GM19240 (cell line): Measurements from ENCODE around the gene ACOT11.
"Not testable (repeated sequence)": the region's sequence is repeated elsewhere in the genome, so short reads cannot be mapped to it uniquely, and the experiment has no call there.

Experiments
- DNase-seq: peaks from one replicate; pipeline ENCODE4 v3.0.0; 2011; ENCODE audit warnings: low spot score; ENCODE audit not compliant: insufficient read length

The ACOT11 gene

DNA sequence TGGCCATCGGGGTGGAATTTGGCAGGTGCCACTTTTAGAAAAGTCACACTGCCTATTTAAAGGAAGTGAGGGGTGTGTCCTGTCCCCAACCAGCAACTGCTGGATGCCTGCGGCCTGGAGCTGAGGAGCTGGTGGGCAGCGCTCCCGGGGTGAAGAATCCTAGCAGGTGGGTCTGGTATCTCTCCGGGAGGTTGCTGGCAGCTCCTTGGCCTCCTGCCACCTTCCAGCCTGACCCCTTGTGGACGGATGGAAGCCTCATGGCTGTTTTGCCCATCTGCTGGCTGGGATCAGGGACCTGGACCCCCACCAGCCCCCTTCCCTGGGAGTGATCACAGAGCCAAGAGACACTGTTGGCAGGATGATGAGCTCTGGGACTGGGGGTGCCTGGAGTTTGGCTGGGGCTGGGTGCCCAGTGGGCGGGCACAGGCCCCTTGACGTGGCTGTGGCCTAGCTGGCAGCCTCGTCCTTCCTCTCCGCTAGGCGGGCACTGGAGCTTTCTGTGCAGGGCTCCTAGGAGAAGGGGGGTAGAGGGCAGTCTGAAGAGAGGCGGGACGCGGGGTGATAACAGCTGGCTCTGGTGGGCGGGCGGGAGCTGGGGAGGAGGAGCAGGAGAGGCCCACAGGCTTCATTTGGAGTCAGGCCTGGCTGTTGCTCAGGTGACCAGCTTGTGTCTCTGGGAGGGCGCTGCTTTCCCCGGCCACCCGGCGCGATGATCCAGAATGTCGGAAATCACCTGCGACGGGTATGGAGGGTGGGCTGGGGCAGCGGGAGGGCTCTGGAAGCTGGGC is at the start of gene ACOT11:
Gene ACOT11, plus strand, starts transcription at position 628 of the 788 bp plus-strand sequence. Its CDS starts 82 bp downstream, at position 710.
- no peak for DNase-seq

DNA sequence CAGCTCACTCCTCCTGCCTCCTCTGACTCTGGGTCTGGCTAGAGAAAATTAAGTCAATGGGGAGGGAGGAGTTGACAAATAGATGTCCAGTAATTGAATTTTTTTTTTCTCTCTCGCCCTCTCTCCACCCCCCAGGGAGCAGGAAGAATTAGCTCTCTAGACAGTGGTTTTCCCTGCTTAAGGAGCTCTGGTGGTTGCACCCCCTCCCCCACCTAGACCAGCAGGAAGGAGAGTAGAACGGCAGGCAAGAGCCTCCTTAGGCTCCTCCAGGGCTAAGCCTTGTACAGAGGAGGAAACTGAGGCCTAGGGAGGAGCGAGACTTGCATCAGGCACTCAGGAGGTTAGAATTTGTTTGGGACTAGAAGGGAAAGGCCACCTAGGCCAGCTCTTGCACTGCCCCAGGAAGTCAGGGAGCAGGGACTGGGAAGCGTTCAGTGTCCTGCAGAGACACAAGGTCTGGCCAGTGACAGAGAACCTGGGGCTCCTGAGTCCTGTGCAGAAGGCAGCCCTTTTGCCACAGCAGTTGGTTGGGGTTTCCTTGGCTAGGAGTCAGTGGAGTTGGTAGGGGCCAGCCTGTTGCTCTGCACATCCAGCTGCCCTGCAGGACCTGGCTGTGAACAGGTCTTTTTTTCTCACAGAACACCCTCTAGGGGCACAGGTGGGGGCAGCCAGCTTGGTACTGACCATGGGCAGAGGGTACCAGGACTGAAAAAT is 49.5 kb upstream of the ACOT11 start:
- no peak for DNase-seq

DNA sequence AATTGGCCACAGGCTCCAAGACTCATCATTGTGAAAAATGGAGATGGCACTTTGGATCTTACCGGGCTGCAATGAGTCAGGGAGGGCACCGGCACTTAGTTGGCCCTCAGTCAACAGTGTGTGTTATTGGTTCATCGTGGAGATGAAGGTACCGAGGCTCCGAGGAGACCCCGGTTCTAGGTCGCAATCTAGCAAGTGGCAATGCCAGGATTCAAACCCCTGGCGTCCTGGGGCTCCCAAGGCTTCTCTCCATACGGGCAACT is 49.0 kb upstream of the ACOT11 start:
- no peak for DNase-seq

DNA sequence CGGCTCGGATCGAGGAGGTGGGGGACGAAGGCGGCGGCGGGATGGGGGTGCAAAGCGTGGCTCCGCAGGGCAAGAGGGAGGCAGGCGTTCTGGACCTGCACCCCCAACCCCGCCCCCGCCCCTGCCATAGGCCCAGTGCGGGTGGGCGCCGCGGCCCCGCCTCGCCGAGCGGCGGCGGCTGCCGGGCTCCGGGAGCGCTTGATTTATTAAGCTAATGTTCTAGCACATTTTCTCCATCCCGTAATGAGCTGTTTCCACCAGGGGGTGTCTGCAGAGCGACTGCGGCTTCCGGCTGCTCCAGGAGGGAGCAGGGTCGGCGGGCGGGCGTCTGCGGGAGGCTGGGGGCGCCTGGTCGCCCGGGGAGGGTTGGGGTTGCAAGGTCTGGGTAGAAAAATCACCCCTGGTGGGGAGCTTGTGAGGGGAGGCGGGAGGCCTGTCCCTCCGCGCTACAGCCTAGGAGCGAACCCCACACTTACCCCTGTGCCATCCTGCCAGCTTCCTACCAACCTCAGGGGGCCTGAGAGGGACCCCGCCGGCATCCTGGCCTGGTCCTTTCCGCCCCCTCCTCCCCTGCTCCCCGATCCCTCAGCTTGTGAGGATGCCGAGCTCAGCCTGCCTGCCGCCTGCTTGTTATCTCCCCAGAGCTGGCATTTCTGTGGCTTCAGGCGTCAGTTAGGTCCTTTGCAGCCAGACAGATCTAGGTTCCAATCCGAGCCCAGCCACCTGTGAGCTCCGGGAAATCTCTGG is 48.5 kb upstream of the ACOT11 start:
- no peak for DNase-seq

DNA sequence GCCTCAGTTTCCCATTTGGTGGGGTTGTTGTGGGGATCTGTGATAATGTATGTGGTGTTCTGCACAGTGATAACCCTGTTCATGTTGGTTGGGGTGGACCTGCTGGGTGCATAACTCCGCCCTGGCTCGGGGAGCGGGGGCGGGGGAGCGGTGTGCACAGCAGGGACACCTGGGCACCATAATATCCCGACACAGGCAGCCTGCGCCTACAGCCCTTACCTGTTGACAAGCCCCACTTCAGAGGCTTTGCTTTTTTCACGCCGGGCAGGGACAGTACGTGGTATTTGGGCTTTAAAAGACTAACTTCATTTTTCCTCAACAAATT is 48.0 kb upstream of the ACOT11 start:
- DNase-seq, result no peak

DNA sequence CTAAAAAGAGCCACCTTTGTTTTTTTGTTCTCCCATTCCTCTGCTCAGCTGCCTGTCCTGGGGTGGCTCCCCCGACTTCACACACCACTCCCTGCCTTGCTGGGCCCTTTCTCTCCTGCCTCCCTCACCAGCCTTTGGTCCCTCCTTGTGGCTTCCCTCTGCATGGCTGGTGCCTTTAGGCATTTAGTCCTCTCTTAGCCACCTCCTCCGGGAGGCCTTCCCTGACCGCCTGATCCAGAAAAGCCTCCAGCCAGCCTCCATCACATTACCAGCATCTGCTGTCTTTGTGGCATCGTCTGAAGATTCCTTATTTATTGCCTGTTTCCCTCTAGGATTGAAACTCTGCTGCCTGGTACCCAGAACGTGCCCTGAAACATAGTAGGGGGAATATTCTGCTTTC is 46.2 kb upstream of the ACOT11 start:
- no peak for DNase-seq

DNA sequence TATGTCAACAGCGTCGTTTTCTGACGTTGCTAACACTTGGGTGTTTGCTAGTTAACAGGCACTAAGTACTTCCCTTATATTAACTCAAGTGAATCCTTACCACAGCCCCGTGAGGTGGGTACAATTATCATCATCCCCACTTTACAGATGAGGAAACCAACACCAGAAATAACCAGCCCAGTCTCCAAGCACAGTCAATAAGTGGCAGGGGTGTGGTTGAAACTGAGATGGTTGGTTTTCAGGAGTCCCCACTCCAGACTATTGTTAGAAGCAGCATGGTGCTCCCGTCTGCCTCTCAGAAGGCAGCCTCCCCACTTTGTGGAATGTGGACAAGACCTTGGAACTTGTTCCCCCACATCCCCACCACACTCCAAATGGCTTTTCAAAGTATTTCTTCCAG is 45.7 kb upstream of the ACOT11 start:
- no peak for DNase-seq

DNA sequence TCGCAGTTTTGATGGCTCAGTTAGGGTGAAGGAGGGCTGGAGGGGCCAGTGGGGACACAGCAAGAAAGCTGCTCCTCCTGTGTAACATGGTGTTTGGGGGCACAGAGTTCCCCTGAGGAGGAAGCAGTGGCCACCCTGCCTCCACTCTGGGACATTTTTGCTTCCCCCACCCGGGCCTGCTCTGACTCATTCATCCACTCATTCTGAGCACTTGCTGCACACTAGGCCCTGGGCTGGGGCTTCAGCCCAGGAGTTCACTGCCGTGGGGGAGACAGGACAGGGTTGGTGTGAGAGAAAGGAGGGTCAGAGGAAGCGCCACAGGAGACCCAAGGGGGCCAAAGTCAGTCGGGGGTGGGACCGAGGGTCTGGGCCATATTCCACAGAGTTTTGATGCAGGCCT is 41.4 kb upstream of the ACOT11 start:
- no peak for DNase-seq

DNA sequence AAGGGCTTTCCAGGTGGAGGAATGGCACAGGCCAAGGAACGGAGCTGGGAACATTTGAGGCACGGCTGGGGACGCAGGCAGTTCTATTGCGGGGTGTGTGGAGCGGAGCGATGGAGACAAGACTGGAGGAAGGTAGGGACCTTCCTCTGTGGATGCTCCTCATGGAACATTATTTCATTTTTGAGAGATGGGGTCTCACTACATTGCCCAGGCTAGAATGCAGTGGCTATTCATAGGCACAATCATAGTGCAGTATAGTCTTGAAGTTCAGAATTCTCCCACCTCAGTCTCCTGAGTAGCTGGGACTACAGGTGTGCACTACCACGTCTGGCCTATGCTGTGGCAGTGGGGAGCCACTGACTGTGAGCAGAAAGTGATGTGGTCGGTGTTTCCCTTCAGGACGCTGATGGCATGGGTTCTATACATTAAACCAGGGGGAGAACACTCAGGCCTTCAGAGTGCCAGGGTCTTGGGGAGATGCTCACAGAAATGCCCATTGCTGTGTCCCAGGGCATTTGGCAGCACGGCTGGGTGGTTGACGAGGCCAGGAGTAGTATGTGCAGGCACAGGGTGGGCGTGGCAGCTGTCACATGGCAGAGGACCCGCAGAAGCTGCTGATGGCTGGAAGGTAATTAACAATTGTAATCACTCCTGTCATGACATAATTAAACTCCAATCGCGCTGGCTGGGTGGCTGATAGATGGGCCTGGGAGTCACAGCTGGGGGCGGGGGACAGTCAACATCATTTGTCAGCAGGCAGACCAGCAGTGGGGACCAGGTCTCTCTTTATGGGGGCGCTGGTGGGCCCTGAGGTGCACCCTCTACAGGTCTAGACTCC is 40.8 kb upstream of the ACOT11 start:
- no peak for DNase-seq

DNA sequence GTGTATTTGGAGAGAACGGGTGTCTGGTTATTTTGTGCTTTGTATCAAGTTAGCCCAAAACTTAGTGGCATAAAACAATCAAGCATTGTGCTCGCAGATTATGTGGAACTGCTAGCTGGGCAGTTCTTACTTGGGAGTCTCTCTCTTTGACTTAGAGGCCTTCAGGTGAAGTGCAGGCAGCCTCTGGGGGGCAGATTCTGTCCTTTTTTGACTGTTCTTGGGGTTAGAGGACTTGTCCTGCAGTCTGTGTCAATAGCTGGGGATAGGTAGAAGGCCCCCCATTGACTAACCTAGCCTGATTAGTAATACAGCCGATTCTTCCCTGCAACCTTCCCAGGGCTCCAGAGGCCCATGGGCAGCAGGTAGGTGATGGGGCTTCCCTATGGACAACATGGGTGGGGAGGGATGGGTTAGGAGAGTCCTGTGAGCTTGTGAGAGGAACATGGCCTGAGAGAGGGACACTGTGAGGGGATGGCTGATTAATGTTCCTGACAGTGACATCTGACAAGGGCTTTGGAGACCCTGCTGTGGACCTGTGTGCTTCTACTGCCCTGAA is 37.2 kb upstream of the ACOT11 start:
- DNase-seq, result no peak

DNA sequence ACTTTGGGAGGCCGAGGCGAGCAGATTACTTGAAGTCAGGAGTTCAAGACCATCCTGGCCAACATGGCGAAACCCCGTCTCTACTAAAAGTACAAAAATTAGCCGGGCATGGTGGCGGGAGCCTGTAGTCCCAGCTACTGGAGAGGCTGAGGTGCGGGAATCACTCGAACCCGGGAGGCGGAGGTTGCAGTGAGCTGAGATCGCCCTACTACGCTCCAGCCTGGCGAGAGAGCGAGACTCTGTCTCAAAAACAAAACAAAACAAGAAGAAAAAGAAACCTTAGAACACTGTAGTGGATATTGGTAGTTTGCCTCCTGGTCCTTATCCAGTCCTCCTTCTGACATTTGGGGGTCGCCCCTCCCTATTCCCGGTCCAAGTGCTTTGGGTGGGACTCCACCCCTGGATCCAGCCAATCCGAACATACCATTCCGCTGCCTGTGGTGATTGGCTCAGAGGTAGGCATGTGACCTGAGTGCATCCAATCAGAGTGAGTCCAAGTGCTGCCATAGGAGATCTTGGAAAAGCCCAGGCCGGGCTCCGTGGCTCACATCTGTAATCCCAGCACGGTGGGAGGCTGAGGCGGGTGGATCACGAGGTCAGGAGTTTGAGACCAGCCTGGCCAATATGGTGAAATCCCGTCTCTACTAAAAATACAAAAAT is 34.0 kb upstream of the ACOT11 start:
- DNase-seq, result not testable (repeated sequence)

DNA sequence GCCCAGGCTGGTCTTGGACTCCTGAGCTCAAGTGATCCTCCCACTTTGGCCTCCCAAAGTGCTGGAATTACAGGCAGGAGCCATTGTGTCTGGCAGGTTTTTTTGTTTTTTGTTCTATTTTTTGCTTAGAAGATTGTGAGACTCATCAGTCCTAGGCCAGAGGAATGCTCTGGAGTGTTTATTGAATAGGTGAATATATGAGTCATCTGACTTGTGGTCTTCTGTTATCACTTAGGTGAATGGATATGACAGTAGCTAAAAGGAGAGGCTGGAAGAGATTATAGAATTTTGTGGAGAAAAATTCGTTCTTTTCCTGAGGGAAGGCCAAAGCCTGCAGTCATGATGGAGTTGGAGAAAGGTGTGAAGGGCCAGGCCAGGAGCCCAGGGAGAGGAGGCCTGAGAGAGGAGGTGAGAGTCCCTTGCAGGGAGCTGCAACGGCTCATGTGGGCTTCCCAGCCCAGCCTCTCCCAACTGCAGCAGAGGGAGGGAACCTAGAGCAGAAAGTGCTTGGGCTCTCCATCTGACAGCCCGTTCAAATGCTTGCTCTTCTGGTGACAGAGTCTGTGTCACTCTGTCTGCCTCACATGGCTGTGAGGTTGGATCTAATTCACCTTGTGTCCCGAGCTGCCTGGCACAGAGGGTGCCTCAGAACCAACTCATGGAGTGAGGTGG is 31.6 kb upstream of the ACOT11 start:
- no peak for DNase-seq

DNA sequence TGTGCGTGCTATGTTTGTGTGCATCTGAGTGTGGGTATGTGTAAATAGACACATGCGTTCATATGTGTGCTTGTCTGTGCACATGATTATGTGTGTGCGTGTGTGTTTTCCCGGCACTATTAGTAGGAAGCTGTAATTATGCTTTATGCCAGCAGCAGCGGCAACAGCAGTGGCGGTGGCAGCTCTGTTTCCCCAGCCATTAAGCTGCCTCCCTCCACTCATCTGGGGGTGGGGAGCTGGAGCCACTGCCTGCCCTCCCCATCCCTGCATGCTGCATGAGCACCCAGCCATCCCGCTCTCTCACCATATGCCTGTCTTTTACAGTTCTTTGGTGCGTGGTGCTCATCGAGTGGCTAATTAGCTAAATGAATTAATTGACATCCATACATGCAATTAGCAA is 30.5 kb upstream of the ACOT11 start:
- DNase-seq, result no peak

DNA sequence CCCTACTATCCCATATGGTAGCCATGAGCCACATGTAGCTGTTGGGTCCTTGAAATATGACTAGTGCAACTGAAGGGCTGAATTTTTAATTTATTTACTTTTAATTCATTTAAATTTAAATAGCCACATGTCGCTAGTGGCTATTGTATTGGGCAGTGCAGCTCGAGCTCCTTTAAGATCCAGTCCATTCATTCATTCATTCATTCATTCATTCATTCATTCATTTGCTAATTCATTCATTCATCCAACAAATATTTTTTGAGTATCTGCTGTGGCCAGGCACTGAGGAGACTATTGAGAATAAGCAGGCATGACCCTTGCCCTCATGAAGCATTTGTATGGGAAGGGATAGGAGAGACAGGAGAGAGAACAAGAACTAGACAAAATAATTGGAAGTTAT is 29.5 kb upstream of the ACOT11 start:
- DNase-seq, result no peak

DNA sequence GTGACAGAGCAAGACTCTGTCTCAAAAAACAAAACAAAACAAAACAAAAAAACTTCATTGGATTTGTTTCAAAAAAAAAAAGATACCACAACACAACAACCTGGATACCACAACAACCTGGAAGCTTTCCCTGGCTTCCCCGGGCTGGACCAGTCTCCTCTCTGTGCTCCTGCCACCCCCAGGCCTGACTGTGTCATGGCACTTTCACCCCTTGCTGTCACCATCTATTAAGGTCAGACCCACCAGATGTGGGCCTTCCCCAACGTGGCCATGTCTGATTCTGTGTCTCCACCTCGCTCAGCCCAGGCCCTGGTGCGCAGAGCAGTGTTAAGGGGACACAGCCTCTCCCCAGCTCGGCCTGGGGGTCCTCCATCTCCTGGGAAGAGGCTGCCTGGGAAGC is 28.3 kb upstream of the ACOT11 start:
- no peak for DNase-seq

DNA sequence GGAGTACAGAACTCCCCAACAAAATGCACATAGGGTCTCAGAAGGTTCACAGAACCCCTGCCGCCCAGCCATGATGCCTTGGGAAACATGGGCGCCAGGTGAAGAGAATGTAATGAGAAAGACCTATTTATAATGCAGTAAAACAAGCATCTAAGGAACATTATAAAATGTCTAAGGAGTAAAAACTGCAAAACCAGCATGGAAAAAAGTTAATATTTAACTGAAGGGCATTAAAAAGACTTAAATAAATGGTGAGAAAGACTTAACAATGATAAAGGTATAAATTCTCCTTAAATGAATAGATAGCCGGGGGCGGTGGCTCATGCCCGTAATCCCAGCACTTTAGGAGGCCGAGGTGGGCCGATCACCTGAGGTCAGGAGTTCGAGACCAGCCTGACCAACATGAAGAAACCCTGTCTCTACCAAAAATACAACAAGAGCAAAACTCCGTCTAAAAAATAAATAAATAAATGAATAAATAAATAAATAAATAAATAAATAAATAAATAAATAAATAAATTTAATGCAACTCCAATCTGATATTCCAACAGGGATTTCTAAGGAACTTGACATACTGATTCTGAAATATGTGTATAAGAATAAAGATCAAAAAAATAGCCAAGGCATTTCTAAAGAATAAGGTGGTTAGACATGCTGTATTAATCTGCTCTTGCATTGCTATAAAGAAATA is 27.3 kb upstream of the ACOT11 start:
- no peak for DNase-seq

DNA sequence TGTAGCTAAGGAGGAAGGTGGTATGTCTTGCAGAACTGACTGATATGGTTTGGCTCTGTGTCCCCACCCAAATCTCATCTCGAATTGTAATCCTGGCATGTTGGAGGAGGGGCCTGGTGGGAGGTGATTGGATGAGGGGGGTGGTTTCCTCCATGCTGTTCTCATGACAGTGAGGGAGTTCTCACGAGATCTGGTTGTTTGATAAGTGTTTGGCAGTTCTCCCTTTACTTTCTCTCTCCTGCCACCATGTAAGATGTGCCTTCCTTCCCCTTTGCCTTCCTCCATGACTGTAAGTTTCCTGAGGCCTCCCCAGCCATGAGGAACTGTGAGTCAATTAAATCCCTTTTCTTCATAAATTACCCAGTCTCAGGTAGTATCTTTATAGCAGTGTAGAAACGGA is 21.5 kb upstream of the ACOT11 start:
- not testable (repeated sequence) for DNase-seq

DNA sequence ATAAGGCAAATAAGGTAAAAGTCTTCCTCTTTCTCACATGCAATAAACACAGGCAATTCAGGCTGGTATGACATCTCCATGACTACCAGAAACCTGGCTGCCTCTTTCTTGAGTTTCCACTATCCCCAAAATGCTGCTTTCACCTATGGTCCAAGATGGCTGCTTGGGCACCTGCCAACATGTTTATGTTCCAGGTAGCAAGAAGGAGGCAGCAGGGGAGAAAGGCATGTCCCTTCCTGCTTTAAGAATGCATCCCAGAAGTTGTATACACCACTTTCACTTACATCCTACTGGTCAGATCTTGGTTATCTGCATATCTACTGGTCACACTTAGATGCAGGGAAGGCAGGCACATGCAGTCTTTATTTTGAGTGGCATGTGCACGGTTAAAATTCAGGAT is 19.4 kb upstream of the ACOT11 start:
- no peak for DNase-seq

DNA sequence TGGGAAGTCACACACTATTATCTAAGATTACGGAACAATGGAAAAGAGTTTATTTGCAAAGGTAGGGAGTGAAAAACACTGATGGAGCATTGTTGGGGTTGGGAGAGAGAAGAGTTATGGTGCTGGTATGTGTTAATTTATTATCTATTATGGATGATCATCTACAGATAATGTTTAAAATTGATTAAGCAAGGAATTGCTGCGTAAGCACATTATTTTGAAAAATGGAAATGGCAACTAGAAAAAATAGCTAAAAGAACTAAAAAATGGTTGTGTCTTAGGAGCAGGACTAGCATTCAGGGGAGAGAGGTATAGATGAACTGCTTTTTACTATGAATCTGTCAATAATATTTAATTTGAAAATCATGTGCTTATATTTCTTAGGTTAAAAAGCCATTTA is 16.0 kb upstream of the ACOT11 start:
- DNase-seq, result no peak

DNA sequence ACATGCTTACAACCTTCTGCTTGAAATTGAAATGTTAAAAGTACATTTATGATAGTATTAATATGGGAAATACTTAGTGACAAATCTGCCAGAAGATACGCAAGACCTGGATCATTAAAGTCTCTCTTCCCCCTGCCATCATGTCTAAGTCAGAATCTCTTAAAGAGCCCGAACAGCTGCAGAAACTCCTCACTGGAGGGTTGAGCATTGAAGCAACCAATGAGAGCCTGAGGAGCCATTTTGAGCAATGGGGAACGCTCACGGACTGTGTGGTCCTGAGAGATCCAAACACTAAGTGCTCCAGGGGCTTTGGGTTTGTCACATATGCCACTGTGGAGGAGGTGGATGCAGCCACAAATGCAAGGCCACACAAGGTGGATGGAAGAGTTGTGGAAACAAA is 11.4 kb upstream of the ACOT11 start:
- not testable (repeated sequence) for DNase-seq
